ENCODE results near the gene MAP2K2. TPM values are rescaled to one million over a fixed set of nuclear protein-coding genes. Genes with fewer than 3 reads are reported as not detected.

MAP2K2 gene
- polyA plus RNA-seq, 1 experiment: 143 TPM

- POLR2A ChIA-PET: interaction anchor here (0.6 kb wide), 1 partner anchor 53 kb away, joined by 5 read pairs; no protein-coding TSS in a partner anchor
- Histone ChIP-seq H3K36me3 (ENCODE audit: control insufficient read depth, insufficient read depth, low read length) (peaks cover 15% of the 10 kb centered on the region), H3K4me3 (ENCODE audit: low read depth, low read length) (0 out of 2 replicates have a peak overlapping the region, but pooled peaks have one; percentile 4), H3K27me3 (ENCODE audit: control insufficient read depth, insufficient read depth, low read length) (no peaks in the 10 kb centered on the region)
- no peak for DNase-seq (ENCODE audit: low read depth)
- TF ChIP-seq CTCF (IDR thresholded peaks at IDR 0.05; ENCODE audit: insufficient read depth, low read depth, low read length): no peak
- CTCF ChIA-PET: no interaction called here
These were observed 63.9 kb downstream of the MAP2K2 start for GRCh38 chr19:4059891-4060620.

DNA sequence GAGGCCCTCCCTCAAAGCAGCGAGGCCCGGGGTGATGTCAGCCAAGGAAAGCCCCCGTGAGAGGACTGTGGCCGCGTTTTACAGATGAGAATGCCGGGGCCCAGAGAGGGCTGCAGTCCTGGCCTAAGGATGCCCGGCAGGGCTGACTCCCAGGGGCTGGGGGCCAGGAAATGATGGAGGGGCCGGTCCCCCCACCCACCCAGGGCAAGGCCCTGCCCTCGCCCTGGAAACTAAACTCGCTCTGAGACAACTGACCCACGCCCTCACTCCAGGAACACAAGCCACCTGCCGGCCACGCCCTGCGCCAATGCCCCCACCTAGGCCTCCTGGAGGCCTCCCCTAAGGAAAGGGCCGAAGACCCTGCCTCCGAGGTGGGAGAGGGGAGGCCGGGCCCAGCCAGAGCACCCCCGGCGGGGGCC lies 64.5 kb downstream of the MAP2K2 start:
- TF ChIP-seq CTCF (IDR thresholded peaks at IDR 0.05; ENCODE audit: insufficient read depth, low read depth, low read length): no peak
- peaks cover 20% of the 10 kb centered on the region for H3K36me3 ChIP-seq (ENCODE audit: control insufficient read depth, insufficient read depth, low read length)
- ChIA-PET POLR2A (interaction anchor here (0.6 kb wide), 1 partner anchor 53 kb away, joined by 5 read pairs; no protein-coding TSS in a partner anchor), CTCF (no interaction called here)
- H3K4me3 ChIP-seq (ENCODE audit: low read depth, low read length): 0 out of 2 replicates have a peak overlapping the region, but pooled peaks have one; percentile 4
- no peak for DNase-seq (ENCODE audit: low read depth)
- no peaks in the 10 kb centered on the region for H3K27me3 ChIP-seq (ENCODE audit: control insufficient read depth, insufficient read depth, low read length)

DNA sequence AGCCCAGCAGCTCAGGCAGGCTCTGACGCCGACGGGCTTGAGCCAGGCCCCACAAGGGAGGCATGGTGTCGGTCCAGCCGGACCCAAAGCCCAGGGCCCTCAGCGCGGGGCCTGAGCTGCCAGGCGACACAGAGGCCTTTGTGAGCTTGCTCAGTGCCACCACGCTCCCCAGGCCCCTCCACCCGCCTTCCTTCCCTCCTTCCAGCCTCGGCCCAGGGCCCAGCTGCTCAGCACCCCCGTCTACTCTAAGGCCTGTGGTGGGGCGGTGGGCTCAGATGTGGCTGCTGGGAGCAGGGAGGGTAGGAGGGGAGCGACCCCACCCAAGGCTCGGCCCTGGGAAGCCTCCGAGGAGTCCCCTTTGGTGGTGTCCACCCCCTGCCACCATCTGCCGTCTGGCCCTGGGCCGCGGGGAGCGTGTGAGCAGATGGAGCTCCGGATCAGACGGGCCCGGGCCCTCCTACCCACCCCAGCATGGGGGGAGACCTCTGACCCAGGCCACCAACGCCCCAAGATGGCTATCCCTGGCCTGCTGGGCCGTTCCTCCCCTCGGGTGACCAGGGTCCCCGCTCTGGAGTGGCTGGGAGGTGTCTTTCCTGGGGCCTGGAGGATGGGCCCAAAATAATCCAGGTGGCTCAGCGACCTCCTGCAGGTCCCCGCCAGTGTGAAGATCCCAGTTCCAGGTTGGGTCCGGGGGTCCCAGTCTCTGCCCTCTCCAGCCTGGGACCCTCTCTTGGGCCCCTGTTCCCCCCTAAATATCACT lies 65.0 kb downstream of the MAP2K2 start:
- Histone ChIP-seq H3K4me3 (ENCODE audit: low read depth, low read length) (peak overlapping the region; percentile 23), H3K27me3 (ENCODE audit: control insufficient read depth, insufficient read depth, low read length) (no peaks in the 10 kb centered on the region), H3K36me3 (ENCODE audit: control insufficient read depth, insufficient read depth, low read length) (peaks cover 20% of the 10 kb centered on the region)
- ChIA-PET POLR2A (interaction anchor here (0.6 kb wide), 1 partner anchor 70 kb away, joined by 5 read pairs; no protein-coding TSS in a partner anchor), CTCF (interaction anchor here (0.7 to 1.3 kb wide), 4 partner anchors 10 to 489 kb away, joined by 3 to 6 read pairs (median 4); partner anchors contain the start of gene EEF2)
- TF ChIP-seq CTCF (IDR thresholded peaks at IDR 0.05; ENCODE audit: insufficient read depth, low read depth, low read length): no peak
- no peak for DNase-seq (ENCODE audit: low read depth)

GRCh38 chr19:4057931-4058692 lies 65.8 kb downstream of the MAP2K2 start:
- H3K36me3 ChIP-seq (ENCODE audit: control insufficient read depth, insufficient read depth, low read length): peaks cover 23% of the 10 kb centered on the region
- ChIA-PET POLR2A (interaction anchor here (0.6 kb wide), 1 partner anchor 70 kb away, joined by 5 read pairs; no protein-coding TSS in a partner anchor), CTCF (interaction anchor here (0.7 to 1.3 kb wide), 4 partner anchors 9 to 490 kb away, joined by 3 to 6 read pairs (median 4); partner anchors contain the start of gene EEF2)
- H3K27me3 ChIP-seq (ENCODE audit: control insufficient read depth, insufficient read depth, low read length): no peaks in the 10 kb centered on the region
- TF ChIP-seq CTCF (IDR thresholded peaks at IDR 0.05; ENCODE audit: insufficient read depth, low read depth, low read length): peak; percentile 50
- H3K4me3 ChIP-seq (ENCODE audit: low read depth, low read length): peak overlapping the region; percentile 23
- DNase-seq (ENCODE audit: low read depth): peak; percentile 47
